Hematopoietic multipotent progenitor cell treated with erythropoietin and hydrocortisone succinate and interleukin-3 and kit ligand, for 6 days (in vitro differentiated cells): ENCODE measurements around the gene ZNF763.
"Not testable (repeated sequence)": the region's sequence is repeated elsewhere in the genome, so short reads cannot be mapped to it uniquely, and the experiment has no call there.

ENCODE experiments used
- DNase-seq: peaks from one replicate; pipeline ENCODE4 v3.0.0-alpha.2; 2015

Gene ZNF763

DNA sequence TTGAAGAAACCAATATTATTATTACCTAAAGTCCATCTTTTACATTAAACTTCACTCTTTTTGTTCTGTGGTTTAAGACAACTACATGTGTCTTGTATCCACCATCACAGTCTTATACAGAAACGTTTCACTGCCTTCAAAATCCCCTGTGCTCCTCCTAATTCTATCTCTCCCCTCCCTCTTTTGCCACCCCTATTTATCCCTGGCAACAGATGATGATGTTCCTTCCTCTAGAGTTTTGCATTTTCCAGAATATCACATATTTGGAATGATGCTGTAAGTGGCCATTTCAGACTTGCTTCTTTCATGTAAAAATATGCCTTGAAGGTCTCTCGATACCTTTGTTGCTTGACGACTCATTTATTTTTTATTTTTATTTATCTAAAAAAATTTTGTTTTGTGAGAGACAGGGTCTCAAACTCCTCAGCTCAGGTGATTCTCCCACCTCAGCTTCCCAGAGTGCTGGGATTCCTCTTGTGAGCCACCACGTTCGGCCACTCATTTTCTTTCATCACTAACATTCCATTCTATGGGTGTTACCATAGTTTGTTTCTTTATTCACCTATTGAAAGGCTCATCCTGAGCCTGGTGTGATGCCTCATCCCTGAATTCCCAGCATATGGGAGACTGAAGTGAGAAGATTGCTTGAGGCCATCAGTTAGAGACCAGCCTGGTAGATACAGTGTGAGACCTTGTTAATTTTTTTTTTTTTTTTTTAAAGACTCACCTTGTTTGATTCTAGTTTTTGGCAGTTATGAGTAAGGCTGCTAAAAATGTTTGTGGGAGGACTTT, 8.4 kb downstream of the ZNF763 start:
- DNase-seq, result no peak

DNA sequence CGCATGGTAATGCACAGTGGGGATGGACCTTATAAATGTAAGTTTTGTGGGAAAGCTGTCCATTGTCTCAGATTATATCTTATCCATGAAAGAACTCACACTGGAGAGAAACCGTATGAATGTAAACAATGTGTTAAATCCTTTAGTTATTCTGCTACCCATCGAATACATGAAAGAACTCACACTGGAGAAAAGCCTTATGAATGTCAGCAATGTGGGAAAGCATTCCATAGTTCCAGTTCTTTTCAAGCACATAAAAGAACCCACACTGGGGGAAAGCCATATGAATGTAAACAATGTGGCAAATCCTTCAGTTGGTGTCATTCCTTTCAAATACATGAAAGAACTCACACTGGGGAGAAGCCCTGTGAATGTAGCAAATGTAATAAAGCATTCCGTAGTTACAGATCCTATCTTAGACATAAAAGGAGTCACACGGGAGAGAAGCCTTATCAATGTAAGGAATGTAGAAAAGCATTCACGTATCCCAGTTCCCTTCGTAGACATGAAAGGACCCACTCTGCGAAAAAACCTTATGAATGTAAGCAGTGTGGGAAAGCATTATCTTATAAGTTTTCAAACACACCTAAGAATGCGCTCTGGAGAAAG, 13.8 kb downstream of the ZNF763 start:
- DNase-seq, result no peak

DNA sequence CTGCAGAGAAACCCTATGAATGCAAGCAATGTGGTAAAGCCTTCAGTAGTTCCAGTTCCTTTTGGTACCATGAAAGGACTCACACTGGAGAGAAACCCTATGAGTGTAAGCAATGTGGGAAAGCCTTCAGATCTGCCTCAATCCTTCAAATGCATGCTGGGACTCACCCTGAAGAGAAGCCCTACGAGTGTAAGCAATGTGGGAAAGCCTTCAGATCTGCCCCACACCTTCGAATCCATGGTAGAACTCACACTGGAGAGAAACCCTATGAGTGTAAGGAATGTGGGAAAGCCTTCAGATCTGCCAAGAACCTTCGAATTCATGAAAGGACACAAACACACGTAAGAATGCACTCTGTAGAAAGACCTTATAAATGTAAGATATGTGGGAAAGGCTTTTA, 14.7 kb downstream of the ZNF763 start:
- no peak for DNase-seq

DNA sequence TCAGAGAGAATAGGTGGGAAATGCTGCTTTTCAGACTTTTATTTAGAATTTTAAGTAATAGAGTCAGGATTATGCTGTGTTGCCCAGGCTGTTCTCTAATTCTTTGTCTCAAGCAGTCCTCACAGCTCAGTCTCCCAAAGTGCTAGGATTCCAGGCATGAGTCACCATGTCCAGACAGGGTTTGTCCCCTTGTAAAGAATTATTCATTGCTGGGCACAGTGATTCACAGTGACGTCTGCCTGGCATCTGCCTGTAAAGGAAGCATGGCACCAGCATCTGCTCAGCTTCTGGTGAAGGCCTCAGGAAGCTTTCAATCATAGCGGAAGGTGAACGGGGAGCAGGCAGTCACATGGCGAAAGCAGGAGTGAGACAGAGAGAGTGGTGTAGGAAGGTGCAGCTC, 17.7 kb downstream of the ZNF763 start:
- DNase-seq, result no peak

DNA sequence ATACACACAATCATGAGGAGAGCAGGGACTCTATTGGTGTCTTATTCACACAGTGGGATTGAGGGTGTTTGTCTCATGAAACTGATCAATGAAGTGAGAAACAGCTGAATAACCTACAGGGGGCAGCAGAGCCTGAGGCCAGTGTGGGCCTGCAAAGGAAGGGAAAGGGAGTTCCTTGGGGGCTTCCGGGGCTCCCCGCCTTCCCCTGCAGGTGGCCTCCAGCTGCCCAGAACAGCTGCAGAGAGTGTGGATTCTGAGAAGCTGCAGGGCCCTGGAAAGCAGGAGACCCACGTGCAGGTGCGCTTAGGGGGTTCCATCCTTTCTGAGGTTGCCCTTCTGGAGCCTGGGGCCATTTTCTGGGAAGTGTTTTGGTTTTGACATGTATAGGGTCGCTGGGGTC, 20.1 kb downstream of the ZNF763 start:
- DNase-seq, result peak; percentile 32

DNA sequence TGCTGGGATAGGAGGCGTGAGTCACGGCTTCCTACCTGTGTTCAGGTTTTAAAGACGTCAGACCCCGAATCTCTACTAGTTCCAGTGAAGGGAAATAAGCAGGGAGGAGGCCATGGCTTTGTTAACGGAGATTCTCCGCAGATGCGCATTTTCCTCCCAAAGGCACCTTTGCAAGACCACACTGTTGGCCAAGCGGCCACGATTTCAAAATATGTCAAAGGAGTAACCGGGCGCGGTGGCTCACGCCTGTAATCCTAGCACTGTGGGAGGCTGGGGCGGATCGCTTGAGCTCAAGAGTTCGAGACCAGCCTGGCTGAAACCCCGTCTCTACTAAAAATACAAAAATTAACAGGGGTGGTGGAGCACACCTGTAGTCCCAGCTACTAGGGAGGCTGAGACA, 21.9 kb downstream of the ZNF763 start:
- no peak for DNase-seq

DNA sequence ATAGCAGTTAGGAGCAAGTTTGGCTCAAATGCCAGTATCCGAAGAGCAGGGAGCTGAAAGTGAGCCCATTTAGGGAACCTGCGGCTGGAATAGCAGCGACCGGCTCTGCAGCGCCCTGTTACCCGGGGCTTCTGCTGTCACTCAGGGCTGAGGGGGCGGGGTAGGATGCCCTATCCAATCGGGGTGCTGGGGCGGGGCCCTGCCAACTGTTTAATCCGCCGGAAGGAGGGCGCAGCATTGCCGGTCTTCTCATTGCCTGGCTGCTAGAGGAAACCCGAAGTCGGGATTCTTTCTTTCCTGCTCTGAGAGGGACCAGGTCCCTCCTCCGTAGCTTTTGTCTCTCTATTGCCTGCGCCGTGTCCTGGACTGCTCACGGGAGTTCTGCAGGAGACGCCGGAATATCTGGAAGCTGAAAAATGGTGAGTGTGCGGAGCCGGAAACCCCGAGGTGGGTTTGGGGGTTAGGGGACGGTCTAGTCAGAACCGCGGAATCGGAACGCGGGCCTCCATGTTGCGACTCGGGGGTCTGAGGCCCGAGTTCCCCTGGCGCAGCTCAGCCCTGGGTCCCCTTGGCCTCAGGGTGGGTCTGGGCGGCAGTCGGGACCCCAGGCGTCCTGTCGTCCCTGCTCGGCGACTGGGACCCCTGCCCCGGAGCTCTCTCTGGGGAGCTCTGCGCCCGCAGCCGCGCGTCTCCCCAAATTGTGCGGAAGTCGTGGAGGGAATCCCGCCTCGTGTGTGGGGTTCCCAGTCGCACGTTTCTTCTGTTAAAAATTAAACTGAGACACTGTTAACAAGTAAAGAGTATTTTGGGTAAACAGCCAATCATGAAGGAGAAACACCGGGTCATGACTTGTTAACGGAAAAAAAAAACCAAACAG, 22.8 kb downstream of the ZNF763 start:
- DNase-seq, result peak; percentile 99

DNA sequence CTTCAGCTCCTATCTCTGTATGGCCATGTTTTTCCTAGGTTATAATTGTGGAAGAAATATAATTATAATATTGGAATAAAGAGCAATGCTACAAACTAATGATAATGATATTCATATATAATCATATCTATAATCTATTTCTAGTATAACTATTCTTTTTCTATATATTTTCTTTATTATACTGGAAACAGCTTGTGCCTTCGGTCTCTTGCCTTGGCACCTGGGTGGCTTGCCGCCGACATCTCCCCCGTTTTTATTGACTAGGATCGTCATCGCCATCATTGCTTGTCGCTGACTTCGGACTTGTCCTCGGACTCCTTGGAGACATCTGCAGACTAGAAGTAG, 24.2 kb downstream of the ZNF763 start:
- no peak for DNase-seq

DNA sequence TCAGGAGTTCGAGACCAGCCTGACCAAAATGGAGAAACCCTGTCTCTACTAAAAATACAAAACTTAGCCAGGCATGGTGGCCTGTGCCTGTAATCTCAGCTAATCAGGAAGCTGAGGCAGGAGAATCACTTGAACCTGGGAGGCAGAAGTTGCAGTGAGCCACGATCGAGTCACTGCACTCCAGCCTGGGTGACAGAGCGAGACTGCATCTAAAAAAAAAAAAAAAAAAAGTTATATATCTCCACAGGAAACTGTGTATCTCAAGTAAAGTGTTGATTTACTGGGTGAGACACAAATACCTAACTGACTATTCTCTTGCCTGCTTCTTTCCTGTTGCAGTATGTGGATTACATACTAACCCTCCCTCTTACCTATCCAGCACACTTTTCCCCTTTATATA, 27.1 kb downstream of the ZNF763 start:
- not testable (repeated sequence) for DNase-seq

DNA sequence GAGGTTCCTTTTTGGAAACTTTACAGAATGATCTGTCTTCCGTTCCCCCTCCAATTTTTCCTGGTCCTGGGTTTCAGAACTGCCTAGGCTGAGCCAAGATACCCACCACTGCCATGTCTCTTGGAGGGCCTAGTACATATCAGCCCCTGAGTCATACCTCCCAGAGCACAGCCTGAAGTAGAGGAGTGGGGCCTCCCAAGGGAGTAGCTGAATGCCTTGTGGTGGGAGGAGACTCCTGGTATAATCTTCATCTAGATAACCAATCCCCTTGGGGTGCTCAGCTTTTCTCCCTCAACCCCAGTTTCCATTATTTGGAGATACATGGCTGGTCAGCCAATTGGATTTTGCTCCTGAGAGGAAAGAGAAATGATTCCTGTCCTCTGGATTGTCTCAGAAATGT, 30.3 kb downstream of the ZNF763 start:
- no peak for DNase-seq

DNA sequence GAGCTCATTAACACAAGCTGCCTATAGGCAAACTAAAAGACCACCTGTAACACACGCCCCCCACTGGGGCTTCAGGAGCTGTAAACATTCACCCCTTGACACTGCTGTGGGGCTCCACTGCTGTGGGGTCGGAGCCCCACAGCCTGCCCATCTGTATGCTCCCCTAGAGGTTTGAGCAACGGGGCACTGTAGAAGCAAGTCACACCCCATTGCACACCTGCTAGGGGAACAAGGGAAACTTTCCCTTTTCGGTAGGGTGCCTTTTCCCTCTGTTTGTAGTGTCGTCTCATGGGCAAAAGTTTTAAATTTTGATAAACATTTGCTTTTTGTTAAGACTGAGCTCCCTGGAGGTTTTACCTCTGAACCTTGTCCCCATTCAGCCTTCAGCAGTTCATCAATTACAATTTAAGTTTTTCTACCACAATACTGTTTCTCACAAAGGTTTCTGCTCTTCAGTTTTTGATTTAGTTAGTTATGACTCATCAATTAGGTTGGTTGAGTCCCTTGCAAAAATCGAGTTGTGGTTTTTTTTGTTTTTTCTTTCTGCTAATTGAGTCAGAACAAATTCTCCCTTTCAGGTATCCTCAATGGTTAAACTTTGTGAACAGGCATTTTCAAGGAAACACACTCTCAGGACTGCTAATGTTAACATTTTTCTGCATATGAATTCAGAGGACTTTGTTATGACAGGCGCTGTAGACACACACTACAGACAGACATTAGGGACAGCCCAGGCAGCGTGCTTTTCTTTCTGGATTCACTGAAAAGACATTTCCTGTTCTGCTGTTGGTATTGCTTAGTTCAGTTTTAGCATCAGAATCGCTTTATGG, 35.5 kb downstream of the ZNF763 start:
- no peak for DNase-seq

DNA sequence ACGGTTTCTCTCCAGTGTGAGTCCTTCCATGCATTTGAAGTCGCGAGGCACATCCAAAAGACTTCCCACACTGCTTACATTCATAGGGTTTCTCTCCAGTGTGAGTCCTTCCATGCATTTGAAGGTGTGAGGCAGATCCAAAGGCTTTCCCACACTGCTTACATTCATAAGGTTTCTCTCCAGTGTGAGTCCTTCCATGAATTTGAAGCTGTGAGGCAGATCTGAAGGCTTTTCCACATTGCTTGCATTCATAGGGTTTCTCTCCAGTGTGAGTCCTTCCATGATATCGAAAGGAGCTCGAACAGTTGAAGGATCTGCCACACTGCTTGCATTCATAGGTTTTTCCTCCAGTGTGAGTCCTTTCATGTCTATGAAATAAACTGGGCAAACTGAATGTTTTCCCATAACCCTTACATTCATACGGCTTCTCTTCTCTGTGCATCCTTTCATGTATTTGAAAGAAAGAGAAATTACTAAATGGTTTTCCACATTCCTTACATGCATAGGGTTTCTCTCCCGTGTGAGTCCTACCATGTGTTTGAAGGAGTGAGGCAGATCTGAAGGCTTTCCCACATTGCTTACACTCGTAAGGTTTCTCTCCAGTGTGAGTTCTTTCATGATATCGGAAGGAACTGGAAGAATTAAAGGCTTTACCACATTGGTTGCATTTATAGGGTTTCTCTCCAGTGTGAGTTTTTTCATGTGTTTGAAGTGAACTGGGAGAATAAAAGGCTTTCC, 50.3 kb downstream of the ZNF763 start:
- DNase-seq, result no peak

DNA sequence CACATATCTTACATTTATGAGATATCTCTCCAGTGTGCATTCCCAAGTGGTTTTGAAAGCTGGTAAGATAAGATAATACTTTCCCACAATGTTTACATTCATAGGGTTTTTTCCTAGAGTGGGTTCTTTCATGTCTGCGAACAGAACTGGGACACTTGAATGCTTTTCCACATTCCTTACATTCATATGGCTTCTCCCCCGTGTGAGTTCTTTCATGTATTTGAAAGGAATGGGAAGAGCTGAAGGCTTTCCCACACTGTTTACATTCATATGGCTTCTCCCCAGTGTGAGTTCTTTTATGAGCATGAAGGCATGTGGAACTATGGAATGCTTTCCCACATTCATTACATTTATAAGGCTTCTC, 50.9 kb downstream of the ZNF763 start:
- DNase-seq, result no peak
